GM13977 (cell line): ENCODE measurements around the gene NUAK1.

Source experiments
- DNase-seq: peaks from one replicate; pipeline ENCODE4 v3.0.0; 2012; ENCODE audit warnings: low spot score
- in situ Hi-C: fragments of 300-500 bp; cut with MboI; formaldehyde crosslinking; loops from one replicate; pipeline ENCODE4 v1.12.0; 2022; ENCODE audit warnings: low sequenced_read_pairs, low pct_unique_long_range_greater_than_20kb, mixed read lengths, inconsistent platforms; ENCODE audit not compliant: unreplicated experiment
- TF ChIP-seq, protein P1 (sequence below): IDR thresholded peaks from 2 replicates; pipeline ENCODE4 v1.5.1; 2012; ENCODE audit warnings: mild to moderate bottlenecking, control low read depth; ENCODE audit not compliant: insufficient read depth; ENCODE audit errors: extremely low read depth, missing control alignments

NUAK1 gene

GRCh38 chr12:106082216-106083175, 56.3 kb downstream of the NUAK1 start:
- no peak for DNase-seq
- in situ Hi-C loops, result no loop called here
- TF ChIP-seq, protein P1, sequence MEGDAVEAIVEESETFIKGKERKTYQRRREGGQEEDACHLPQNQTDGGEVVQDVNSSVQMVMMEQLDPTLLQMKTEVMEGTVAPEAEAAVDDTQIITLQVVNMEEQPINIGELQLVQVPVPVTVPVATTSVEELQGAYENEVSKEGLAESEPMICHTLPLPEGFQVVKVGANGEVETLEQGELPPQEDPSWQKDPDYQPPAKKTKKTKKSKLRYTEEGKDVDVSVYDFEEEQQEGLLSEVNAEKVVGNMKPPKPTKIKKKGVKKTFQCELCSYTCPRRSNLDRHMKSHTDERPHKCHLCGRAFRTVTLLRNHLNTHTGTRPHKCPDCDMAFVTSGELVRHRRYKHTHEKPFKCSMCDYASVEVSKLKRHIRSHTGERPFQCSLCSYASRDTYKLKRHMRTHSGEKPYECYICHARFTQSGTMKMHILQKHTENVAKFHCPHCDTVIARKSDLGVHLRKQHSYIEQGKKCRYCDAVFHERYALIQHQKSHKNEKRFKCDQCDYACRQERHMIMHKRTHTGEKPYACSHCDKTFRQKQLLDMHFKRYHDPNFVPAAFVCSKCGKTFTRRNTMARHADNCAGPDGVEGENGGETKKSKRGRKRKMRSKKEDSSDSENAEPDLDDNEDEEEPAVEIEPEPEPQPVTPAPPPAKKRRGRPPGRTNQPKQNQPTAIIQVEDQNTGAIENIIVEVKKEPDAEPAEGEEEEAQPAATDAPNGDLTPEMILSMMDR, result no peak

DNA sequence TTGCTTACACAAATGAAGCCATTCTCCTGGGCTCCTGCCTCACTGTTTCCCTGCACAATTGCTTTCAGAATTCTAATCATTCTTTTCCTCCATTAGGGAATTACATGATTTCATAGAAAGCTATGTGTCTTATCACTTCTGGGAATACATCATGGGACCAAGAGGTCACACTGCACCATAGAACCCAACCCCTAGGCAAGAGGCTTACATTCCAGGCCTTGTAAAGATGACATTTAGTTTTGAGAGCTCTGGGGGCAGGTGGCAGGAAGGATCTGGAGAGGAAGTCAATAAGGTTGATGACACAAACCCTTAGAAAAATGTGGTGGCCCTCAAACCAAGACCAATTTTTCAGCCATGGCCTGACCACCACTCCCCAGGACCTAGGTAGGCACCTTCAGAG, 57.1 kb downstream of the NUAK1 start:
- DNase-seq, result no peak
- in situ Hi-C loops, result no loop called here
- TF ChIP-seq, protein P1, result no peak

- TF ChIP-seq, protein P1, result no peak
- in situ Hi-C loops, result no loop called here
- no peak for DNase-seq
These were observed 58.0 kb downstream of the NUAK1 start for GRCh38 chr12:106080791-106081170.

DNA sequence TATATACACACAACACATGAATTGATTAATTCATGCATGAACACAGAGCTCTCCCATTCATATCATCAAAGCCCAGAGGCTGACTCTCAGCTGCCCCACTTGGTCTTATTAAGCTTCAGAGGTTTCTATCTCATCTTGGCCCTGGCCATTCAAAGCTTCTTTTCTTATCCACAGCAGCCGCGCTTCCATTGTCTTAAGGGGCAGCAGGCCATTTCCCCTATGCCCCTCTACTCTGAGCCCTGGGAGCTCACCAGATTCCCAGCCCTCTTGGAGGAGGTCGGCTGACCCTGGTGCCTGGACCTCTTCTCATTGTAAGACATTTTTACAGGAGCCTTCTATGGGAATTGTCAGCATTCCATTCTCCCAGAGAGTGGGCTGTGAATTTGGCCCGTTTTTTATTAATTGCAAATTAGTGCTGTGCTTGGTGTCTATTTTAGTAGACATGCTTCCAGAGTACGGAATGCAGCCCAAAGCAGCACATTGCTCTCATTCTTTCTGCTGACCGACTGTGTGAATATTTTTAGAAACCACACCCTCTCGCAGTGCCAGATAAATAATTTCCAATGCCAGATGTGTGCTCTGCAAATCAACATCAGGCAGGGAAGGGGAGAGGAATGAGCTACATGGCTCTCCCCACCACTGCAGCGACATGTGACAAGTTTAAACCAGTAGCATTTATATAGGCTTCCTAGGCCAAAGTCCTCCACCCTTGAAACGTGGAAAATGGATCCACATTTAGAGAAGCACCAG, 58.5 kb downstream of the NUAK1 start:
- DNase-seq, result no peak
- in situ Hi-C loops, result no loop called here

DNA sequence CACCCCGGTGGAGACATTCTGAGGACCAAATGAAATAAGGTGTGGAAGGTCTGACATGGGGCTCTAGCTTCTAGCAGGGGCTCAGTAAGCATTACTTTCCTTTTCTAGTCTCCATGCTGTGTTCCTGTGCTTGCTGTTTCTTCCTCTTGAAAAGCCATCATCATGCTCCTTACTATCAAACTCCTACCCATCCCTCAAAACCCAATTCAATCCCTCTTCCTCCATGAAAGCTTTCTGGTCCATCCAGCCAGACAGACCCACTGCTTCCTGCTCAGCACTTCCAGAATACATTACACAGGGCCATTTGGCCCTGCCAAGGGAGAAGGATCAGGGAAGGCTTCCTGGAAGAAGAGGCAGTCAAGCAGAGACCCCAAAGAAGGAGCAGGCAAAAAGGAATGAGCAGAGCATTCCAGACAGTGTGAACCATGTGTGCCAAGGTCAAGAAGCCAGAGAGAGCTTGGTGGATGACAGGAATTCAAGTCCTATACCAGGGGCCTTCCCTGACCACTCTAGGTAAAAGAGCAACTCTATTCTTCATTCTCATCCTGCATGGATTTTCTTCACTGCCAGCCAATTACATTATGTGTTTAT, 59.5 kb downstream of the NUAK1 start:
- in situ Hi-C loops, result no loop called here
- DNase-seq, result no peak
- TF ChIP-seq, protein P1, result no peak

More for the DNA sequence above, 58.5 kb downstream of the NUAK1 start:
- TF ChIP-seq, protein P1, result no peak

DNA sequence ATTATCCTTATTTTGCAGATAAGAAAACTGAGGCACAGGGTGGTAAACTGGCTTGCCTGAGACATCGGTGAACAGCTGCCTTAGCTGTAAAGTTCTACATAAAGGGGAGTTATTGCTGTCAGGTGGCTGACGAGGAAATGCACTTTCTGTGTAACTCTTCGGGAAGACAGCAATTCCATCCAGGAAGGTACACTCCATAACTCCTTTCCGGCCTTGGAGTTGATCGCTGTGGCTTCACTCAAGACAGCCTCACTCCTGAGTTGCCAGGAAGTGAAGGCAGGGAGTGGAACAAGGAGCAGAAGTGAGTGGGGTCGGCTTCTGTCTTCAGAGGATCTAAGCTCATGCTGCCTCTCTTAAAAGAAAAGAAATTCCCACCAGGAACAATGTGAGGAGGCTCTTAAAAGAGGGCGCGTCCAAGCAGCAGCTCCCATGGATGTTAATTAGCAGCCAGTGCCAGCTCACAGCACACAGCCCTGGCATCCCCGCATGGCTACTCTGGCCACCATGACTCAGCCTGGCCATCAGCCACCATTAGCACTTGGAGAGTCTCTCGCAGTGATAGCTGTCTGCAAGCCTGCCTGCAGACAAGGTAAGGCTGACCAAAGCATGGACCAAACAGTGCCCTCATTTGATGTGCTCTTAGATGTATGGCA, 60.3 kb downstream of the NUAK1 start:
- in situ Hi-C loops, result no loop called here

More for the DNA sequence above, 60.3 kb downstream of the NUAK1 start:
- TF ChIP-seq, protein P1, result no peak
- no peak for DNase-seq
